MG63 (cell line): Measurements from ENCODE around the gene ZNF574. TPM values are rescaled to one million over a fixed set of nuclear protein-coding genes. Genes with fewer than 3 reads are reported as not detected.

Experiments
- DNase-seq: peaks from one replicate; pipeline ENCODE4 v3.0.0-alpha.2; 2020
- H3K27me3 ChIP-seq: fragments of 250-450 bp; sonication (Bioruptor Pico); 2 replicates; pipeline ENCODE4 v1.5.1; 2020; ENCODE audit warnings: mild to moderate bottlenecking, moderate library complexity
- H3K36me3 ChIP-seq: fragments of 250-450 bp; sonication (Bioruptor Pico); 2 replicates; pipeline ENCODE4 v1.5.1; 2020; ENCODE audit warnings: mild to moderate bottlenecking, moderate library complexity
- H3K4me3 ChIP-seq: fragments of 250-450 bp; sonication (Bioruptor Pico); 2 replicates; pipeline ENCODE4 v1.5.1; 2020; ENCODE audit warnings: mild to moderate bottlenecking, moderate library complexity
- H3K9me3 ChIP-seq: fragments of 250-450 bp; sonication (Bioruptor Pico); 2 replicates; pipeline ENCODE4 v1.5.1; 2020; ENCODE audit warnings: mild to moderate bottlenecking, moderate library complexity
- total RNA-seq: library from RNA; depleted of rRNA; stranded (reverse); fragments of >200 nt; shearing (Covaris generic); gene quantifications from 2 replicates; pipeline ENCODE4 v1.2.3, GENCODE V29; 2014; ENCODE audit warnings: low replicate concordance; rRNA removed

Gene ZNF574
- total RNA-seq, 1 experiment from 2014 or later: 18.8 TPM

- no peak for DNase-seq
- H3K36me3 ChIP-seq: no peaks in the 10 kb centered on the region
- H3K9me3 ChIP-seq: no peaks in the 10 kb centered on the region
- H3K27me3 ChIP-seq: no peaks in the 10 kb centered on the region
- H3K4me3 ChIP-seq: no peak overlapping the region
These were observed 48.5 kb downstream of the ZNF574 start for GRCh38 chr19:42124386-42124901.

- DNase-seq: no peak
- Histone ChIP-seq H3K27me3 (no peaks in the 10 kb centered on the region), H3K9me3 (no peaks in the 10 kb centered on the region), H3K36me3 (no peaks in the 10 kb centered on the region), H3K4me3 (no peak overlapping the region)
These were observed 49.6 kb downstream of the ZNF574 start for GRCh38 chr19:42125536-42125935.

GRCh38 chr19:42126574-42126973 lies 50.6 kb downstream of the ZNF574 start:
- Histone ChIP-seq H3K4me3 (no peak overlapping the region), H3K36me3 (no peaks in the 10 kb centered on the region), H3K9me3 (no peaks in the 10 kb centered on the region), H3K27me3 (no peaks in the 10 kb centered on the region)
- DNase-seq: no peak

- H3K9me3 ChIP-seq: no peaks in the 10 kb centered on the region
- H3K4me3 ChIP-seq: no peak overlapping the region
- H3K27me3 ChIP-seq: no peaks in the 10 kb centered on the region
- H3K36me3 ChIP-seq: no peaks in the 10 kb centered on the region
- DNase-seq: no peak
These were observed 53.7 kb downstream of the ZNF574 start for GRCh38 chr19:42129399-42130253.

GRCh38 chr19:42130254-42130573 lies 54.2 kb downstream of the ZNF574 start:
- Histone ChIP-seq H3K27me3 (no peaks in the 10 kb centered on the region), H3K9me3 (no peaks in the 10 kb centered on the region), H3K36me3 (no peaks in the 10 kb centered on the region), H3K4me3 (no peak overlapping the region)
- no peak for DNase-seq

Other genes with a start within 250 kb of the ZNF574 start
- not detected in 2 replicates for gene LYPD4, start 231.5 kb upstream of the ZNF574 start, total RNA-seq
- not detected in 2 replicates for gene DMRTC2, start 231.1 kb upstream of the ZNF574 start, total RNA-seq
- 1,133 and 2,559 TPM in 2 replicates for gene RPS19, start 215.9 kb upstream of the ZNF574 start, total RNA-seq
- gene CD79A, start 198.9 kb upstream of the ZNF574 start, total RNA-seq: 0.07 TPM in 1 of 2 replicates, not detected in the other
- gene ARHGEF1, start 193.0 kb upstream of the ZNF574 start, total RNA-seq: 107 and 142 TPM in 2 replicates
- not detected in 2 replicates for gene ERFL, start 147.7 kb upstream of the ZNF574 start, total RNA-seq
- gene RABAC1, start 116.8 kb upstream of the ZNF574 start, total RNA-seq: 220 and 231 TPM in 2 replicates
- gene ATP1A3, start 81.9 kb upstream of the ZNF574 start, total RNA-seq: not detected in 2 replicates
- not detected in 2 replicates for gene GRIK5, start 6.0 kb upstream of the ZNF574 start, total RNA-seq
- not detected in 2 replicates for gene POU2F2, start 56.3 kb downstream of the ZNF574 start, total RNA-seq
- 26.3 and 42.9 TPM in 2 replicates for gene DEDD2, start 141.5 kb downstream of the ZNF574 start, total RNA-seq
- 8.5 and 12.8 TPM in 2 replicates for gene ZNF526, start 144.1 kb downstream of the ZNF574 start, total RNA-seq
- gene GSK3A, start 166.4 kb downstream of the ZNF574 start, total RNA-seq: 24.1 and 27.3 TPM in 2 replicates
- gene ERF, start 179.0 kb downstream of the ZNF574 start, total RNA-seq: 78.3 and 168 TPM in 2 replicates
- 5.9 and 15.8 TPM in 2 replicates for gene CIC, start 193.1 kb downstream of the ZNF574 start, total RNA-seq
- gene PRR19, start 226.0 kb downstream of the ZNF574 start, total RNA-seq: 0.13 and 0.76 TPM in 2 replicates
- gene PAFAH1B3, start 226.5 kb downstream of the ZNF574 start, total RNA-seq: 80.0 and 88.3 TPM in 2 replicates
- gene TMEM145, start 237.1 kb downstream of the ZNF574 start, total RNA-seq: 0.86 TPM in 1 of 2 replicates, not detected in the other
- gene MEGF8, start 249.5 kb downstream of the ZNF574 start, total RNA-seq: 14.8 and 26.7 TPM in 2 replicates